DMS53 (cell line): ENCODE measurements around the gene TAS2R40.
"Not testable (repeated sequence)": the region's sequence is repeated elsewhere in the genome, so short reads cannot be mapped to it uniquely, and the experiment has no call there.

Source experiments
- DNase-seq: peaks from one replicate; lab custom pipeline; 2025; lab: John Stamatoyannopoulos, UW

The TAS2R40 gene

GRCh38 chr7:143250199-143250598 lies 28.4 kb downstream of the TAS2R40 start:
- no peak for DNase-seq

- DNase-seq: no peak
Measured at GRCh38 chr7:143250822-143251221, 29.0 kb downstream of the TAS2R40 start.

GRCh38 chr7:143252006-143252405 lies 30.2 kb downstream of the TAS2R40 start:
- no peak for DNase-seq

- no peak for DNase-seq
Measured at GRCh38 chr7:143255564-143255963, 33.7 kb downstream of the TAS2R40 start.

GRCh38 chr7:143256325-143256724 lies 34.5 kb downstream of the TAS2R40 start:
- DNase-seq: peak; percentile 30

- no peak for DNase-seq
Measured at GRCh38 chr7:143256932-143257331, 35.1 kb downstream of the TAS2R40 start.

- peak; percentile 23 for DNase-seq
Measured at GRCh38 chr7:143257501-143257900, 35.7 kb downstream of the TAS2R40 start.

GRCh38 chr7:143258831-143259230 lies 37.0 kb downstream of the TAS2R40 start:
- DNase-seq: no peak

- peak; percentile 87 for DNase-seq
Measured at GRCh38 chr7:143259765-143260164, 37.9 kb downstream of the TAS2R40 start.

GRCh38 chr7:143261901-143262300 lies 40.1 kb downstream of the TAS2R40 start:
- no peak for DNase-seq

GRCh38 chr7:143263266-143264195 lies 41.7 kb downstream of the TAS2R40 start, which contains the start of gene GSTK1:
Gene GSTK1 (plus strand): TSS chr7:143263441. CDS start chr7:143263514, 73 bp downstream.
- peak; percentile 87 for DNase-seq

- not testable (repeated sequence) for DNase-seq
Measured at GRCh38 chr7:143264196-143264568, 42.3 kb downstream of the TAS2R40 start.

- no peak for DNase-seq
Measured at GRCh38 chr7:143265017-143265693, 43.3 kb downstream of the TAS2R40 start.

- no peak for DNase-seq
Measured at GRCh38 chr7:143269251-143269650, 47.4 kb downstream of the TAS2R40 start.

- no peak for DNase-seq
Measured at GRCh38 chr7:143271240-143271639, 49.4 kb downstream of the TAS2R40 start.
